Measurements from ENCODE around the gene SLC6A2.

SLC6A2 gene

GRCh38 chr16:55623640-55624039 lies 32.1 kb upstream of the SLC6A2 start:
- no peak for TF ChIP-seq CTCF (IDR thresholded peaks at IDR 0.05; ENCODE audit: low read length, missing control alignments)
- no peak for DNase-seq (ENCODE audit: low read depth)
- H3K4me3 ChIP-seq (replicated peaks; ENCODE audit: low read depth, low read length): no peak overlapping the region

GRCh38 chr16:55624696-55625095 lies 31.1 kb upstream of the SLC6A2 start:
- DNase-seq (ENCODE audit: low read depth): no peak

GRCh38 chr16:55625843-55626242 lies 29.9 kb upstream of the SLC6A2 start:
- no peak for DNase-seq (ENCODE audit: low read depth)
- no peak overlapping the region for H3K4me3 ChIP-seq (replicated peaks; ENCODE audit: low read depth, low read length)
- no peak for TF ChIP-seq CTCF (IDR thresholded peaks at IDR 0.05; ENCODE audit: low read length, missing control alignments)

More at GRCh38 chr16:55624696-55625095, 31.1 kb upstream of the SLC6A2 start:
- TF ChIP-seq CTCF (IDR thresholded peaks at IDR 0.05; ENCODE audit: low read length, missing control alignments): no peak
- no peak overlapping the region for H3K4me3 ChIP-seq (replicated peaks; ENCODE audit: low read depth, low read length)

- TF ChIP-seq CTCF (IDR thresholded peaks at IDR 0.05; ENCODE audit: low read length, missing control alignments): no peak
- no peak overlapping the region for H3K4me3 ChIP-seq (replicated peaks; ENCODE audit: low read depth, low read length)
- no peak for DNase-seq (ENCODE audit: low read depth)
Measured at GRCh38 chr16:55628306-55628968, 27.4 kb upstream of the SLC6A2 start.

- TF ChIP-seq CTCF (IDR thresholded peaks at IDR 0.05; ENCODE audit: low read length, missing control alignments): no peak
- H3K4me3 ChIP-seq (replicated peaks; ENCODE audit: low read depth, low read length): no peak overlapping the region
- no peak for DNase-seq (ENCODE audit: low read depth)
Measured at GRCh38 chr16:55630774-55631173, 25.0 kb upstream of the SLC6A2 start.

GRCh38 chr16:55632259-55632658 lies 23.5 kb upstream of the SLC6A2 start:
- no peak for TF ChIP-seq CTCF (IDR thresholded peaks at IDR 0.05; ENCODE audit: low read length, missing control alignments)
- DNase-seq (ENCODE audit: low read depth): no peak
- H3K4me3 ChIP-seq (replicated peaks; ENCODE audit: low read depth, low read length): no peak overlapping the region

GRCh38 chr16:55634193-55634592 lies 21.6 kb upstream of the SLC6A2 start:
- DNase-seq (ENCODE audit: low read depth): no peak
- no peak overlapping the region for H3K4me3 ChIP-seq (replicated peaks; ENCODE audit: low read depth, low read length)
- TF ChIP-seq CTCF (IDR thresholded peaks at IDR 0.05; ENCODE audit: low read length, missing control alignments): no peak
